NB4 (cell line): Measurements from ENCODE around the gene PYY.

Source experiments
- DNase-seq: peaks from one replicate; pipeline ENCODE4 v3.0.0; 2010; ENCODE audit warnings: low read depth
- H3K4me3 ChIP-seq: one replicate; pipeline ENCODE4 v1.5.1; 2011; ENCODE audit warnings: mild to moderate bottlenecking, low read depth, low read length, moderate library complexity
- MYC ChIP-seq: IDR thresholded peaks from 2 replicates; pipeline ENCODE4 v1.6.1; 2011; ENCODE audit warnings: low read depth, low read length
- POLR2A ChIP-seq: IDR thresholded peaks from 2 replicates; pipeline ENCODE4 v1.6.1; 2011; ENCODE audit warnings: mild to moderate bottlenecking; ENCODE audit not compliant: insufficient read length; ENCODE audit errors: extremely low read depth
- TF ChIP-seq, protein P1 (sequence below): IDR thresholded peaks from one replicate; pipeline ENCODE4 v1.5.1; 2012; ENCODE audit warnings: low read depth, low read length
- TF ChIP-seq, protein P2 (sequence below): IDR thresholded peaks from 2 replicates; pipeline ENCODE4 v1.6.1; 2011; ENCODE audit warnings: low read depth, low read length

The PYY gene

GRCh38 chr17:43952351-43952723, 1.4 kb downstream of the PYY start:
- no peak for DNase-seq
- TF ChIP-seq MYC (no peak), POLR2A (no peak)
- TF ChIP-seq, protein P1, sequence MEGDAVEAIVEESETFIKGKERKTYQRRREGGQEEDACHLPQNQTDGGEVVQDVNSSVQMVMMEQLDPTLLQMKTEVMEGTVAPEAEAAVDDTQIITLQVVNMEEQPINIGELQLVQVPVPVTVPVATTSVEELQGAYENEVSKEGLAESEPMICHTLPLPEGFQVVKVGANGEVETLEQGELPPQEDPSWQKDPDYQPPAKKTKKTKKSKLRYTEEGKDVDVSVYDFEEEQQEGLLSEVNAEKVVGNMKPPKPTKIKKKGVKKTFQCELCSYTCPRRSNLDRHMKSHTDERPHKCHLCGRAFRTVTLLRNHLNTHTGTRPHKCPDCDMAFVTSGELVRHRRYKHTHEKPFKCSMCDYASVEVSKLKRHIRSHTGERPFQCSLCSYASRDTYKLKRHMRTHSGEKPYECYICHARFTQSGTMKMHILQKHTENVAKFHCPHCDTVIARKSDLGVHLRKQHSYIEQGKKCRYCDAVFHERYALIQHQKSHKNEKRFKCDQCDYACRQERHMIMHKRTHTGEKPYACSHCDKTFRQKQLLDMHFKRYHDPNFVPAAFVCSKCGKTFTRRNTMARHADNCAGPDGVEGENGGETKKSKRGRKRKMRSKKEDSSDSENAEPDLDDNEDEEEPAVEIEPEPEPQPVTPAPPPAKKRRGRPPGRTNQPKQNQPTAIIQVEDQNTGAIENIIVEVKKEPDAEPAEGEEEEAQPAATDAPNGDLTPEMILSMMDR = no peak
- TF ChIP-seq, protein P2, sequence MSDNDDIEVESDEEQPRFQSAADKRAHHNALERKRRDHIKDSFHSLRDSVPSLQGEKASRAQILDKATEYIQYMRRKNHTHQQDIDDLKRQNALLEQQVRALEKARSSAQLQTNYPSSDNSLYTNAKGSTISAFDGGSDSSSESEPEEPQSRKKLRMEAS = no peak
- H3K4me3 ChIP-seq = no peak overlapping the region

DNA sequence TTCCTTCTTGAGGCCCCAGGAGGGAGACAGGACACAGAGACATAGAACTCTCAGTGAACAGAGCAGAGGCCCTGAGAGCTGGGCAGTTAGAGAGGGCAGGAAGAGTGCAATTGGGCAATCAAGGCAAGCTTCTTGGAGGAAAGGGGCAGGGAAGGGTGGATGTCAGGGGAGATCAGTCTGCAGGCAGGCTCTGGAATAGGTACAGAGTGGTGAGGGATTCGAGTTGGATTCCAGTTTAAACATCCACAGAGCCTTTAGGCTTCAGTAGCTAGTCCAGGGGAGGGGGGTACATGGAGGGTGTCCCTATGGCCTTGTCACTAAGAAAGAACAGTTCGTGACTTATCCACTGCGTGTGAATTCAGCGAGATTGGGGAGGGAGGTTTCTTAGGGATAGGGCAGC, 2.0 kb downstream of the PYY start:
- H3K4me3 ChIP-seq = no peak overlapping the region
- no peak for DNase-seq
- TF ChIP-seq, protein P1 = no peak
- no peak for TF ChIP-seq POLR2A
- TF ChIP-seq, protein P2 = no peak
- no peak for TF ChIP-seq MYC

DNA sequence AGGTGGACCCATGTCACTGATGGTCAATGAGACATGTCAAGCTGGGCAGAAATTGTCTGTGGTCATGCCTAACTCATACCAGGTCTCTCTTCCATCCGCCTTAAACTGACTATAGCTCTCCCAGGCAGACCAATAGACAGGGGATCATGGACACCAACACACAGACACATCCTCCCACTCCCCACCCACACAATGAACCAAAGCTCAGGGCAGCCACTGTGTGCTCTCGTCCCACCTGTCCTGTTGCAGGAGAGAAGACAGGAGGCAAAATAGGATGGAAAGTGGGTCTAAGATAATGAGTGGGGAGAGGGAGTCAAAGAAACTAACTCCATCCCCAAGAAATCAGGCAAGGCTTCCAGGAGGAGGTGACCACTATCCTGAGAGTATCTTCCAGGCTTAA, 3.2 kb downstream of the PYY start:
- TF ChIP-seq POLR2A = no peak
- TF ChIP-seq, protein P2 = no peak
- no peak overlapping the region for H3K4me3 ChIP-seq
- DNase-seq = no peak

- no peak overlapping the region for H3K4me3 ChIP-seq
- DNase-seq = peak; percentile 16
- TF ChIP-seq MYC = no peak
- TF ChIP-seq, protein P2 = no peak
- TF ChIP-seq POLR2A = no peak
- TF ChIP-seq, protein P1 = no peak
Observed at GRCh38 chr17:43949781-43950180, 4.0 kb downstream of the PYY start.

DNA sequence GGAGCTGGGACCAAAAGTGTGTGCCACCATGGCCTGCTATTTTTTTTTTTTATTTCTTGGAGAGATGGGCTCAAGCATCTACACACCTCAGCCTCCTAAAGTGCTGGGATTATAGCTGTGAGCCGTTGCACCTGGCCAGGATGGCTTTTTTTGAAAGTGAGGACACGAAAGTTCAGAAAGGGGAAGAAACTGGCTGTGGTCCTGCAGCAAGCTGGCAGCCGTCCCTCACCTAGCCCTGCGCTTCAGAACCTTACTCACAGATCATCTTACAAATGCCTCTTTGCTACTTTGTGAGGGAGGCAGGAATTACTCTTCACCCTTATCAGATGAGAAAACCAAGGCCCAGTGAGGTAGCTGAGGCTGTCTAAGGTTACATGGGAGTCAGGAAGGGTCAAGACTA, 7.0 kb downstream of the PYY start:
- no peak for DNase-seq
- H3K4me3 ChIP-seq = no peak overlapping the region
- TF ChIP-seq, protein P1 = no peak
- TF ChIP-seq POLR2A (no peak), MYC (no peak)
- TF ChIP-seq, protein P2 = no peak

DNA sequence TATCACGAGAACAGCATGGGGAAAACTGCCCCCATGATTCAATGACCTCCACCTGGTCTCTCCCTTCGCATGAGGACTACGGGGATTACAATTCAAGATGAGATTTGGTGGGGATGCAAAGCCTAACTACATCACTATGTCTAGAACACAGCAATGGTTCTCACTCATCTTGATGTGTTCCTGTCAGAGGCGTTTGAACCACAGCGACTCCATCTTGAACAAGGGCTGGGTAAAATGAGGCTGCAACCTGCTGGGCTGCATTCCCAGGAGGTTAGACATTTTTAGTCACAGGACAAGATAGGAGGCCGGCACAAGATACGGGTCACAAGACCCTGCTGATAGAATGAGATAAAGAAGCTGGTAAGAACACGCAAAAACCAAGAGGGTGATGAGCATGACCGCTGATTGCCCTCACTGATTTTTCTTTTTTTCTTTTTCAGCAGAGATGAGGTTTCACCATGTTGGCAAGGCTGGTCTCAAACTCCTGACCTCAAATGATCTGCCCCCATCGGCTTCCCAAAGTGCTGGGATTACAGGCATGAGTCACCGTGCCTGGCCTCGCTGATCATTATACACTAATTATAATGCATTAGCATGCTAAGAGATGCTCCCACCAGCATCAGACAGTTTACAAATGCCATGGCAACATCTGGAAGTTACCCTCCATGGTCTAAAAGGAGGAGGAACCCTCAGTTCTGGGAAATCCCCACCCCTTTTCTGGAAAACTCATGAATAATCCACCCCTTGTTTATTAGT, 8.5 kb downstream of the PYY start:
- H3K4me3 ChIP-seq = no peak overlapping the region
- DNase-seq = no peak
- TF ChIP-seq, protein P1 = no peak
- TF ChIP-seq, protein P2 = no peak
- no peak for TF ChIP-seq POLR2A
- no peak for TF ChIP-seq MYC
